Caco-2 (cell line): ENCODE data around the gene IQGAP2. TPM values are rescaled to one million over a fixed set of nuclear protein-coding genes. Genes with fewer than 3 reads are reported as not detected.
"Not testable (repeated sequence)": the region's sequence is repeated elsewhere in the genome, so short reads cannot be mapped to it uniquely, and the experiment has no call there.

Experiments used
- BruUV-seq: library from RNA; stranded (reverse); fragments of 400-500 nt; replicated peaks from 2 replicates; lab custom pipeline; 2021; lab: Mats Ljungman, UMichigan
- CTCF ChIA-PET: fragments of 300-600 bp; sonication (Branson Sonifier 250); formaldehyde crosslinking; loops from one replicate; lab custom pipeline; 2022; ENCODE audit warnings: antibody characterized with exemption; lab: Charles Lee
- POLR2A ChIA-PET: fragments of 300-600 bp; sonication (Branson Sonifier 250); formaldehyde crosslinking; loops from one replicate; lab custom pipeline; 2022; ENCODE audit warnings: antibody characterized with exemption; lab: Charles Lee
- DNase-seq, 2 experiments: peaks; one replicate each; pipeline versions ENCODE4 v3.0.0 to v3.0.0-alpha.2; 2020 to 2022
- H3K27me3 ChIP-seq: replicated peaks from 2 replicates; pipeline ENCODE4 v1.6.0; 2011; ENCODE audit warnings: low read length; ENCODE audit not compliant: control insufficient read depth, insufficient read depth
- H3K36me3 ChIP-seq: 2 replicates; pipeline ENCODE4 v1.5.1; 2011; ENCODE audit warnings: low read length; ENCODE audit not compliant: control insufficient read depth, insufficient read depth
- H3K4me1 ChIP-seq: fragments of 250-450 bp; sonication (Bioruptor Pico); 2 replicates; pipeline ENCODE4 v1.5.1; 2020; ENCODE audit warnings: mild to moderate bottlenecking
- H3K4me3 ChIP-seq: 2 replicates; pipeline ENCODE4 v1.5.1; 2011; ENCODE audit warnings: low read depth, mild to moderate bottlenecking, control low read depth, low read length
- H3K9me3 ChIP-seq: fragments of 250-450 bp; sonication (Bioruptor Pico); 2 replicates; pipeline ENCODE4 v1.5.1; 2020; ENCODE audit warnings: mild to moderate bottlenecking, moderate library complexity
- H3K27ac Mint-ChIP-seq: one replicate; pipeline ENCODE4 v1.8.0; 2022; ENCODE audit warnings: mixed read lengths; ENCODE audit not compliant: unreplicated experiment
- H3K27me3 Mint-ChIP-seq: one replicate; pipeline ENCODE4 v1.8.0; 2022; ENCODE audit warnings: mixed read lengths; ENCODE audit not compliant: insufficient read depth, unreplicated experiment
- H3K36me3 Mint-ChIP-seq: one replicate; pipeline ENCODE4 v1.8.0; 2022; ENCODE audit warnings: mild to moderate bottlenecking, mixed read lengths; ENCODE audit not compliant: insufficient read depth, unreplicated experiment
- H3K4me1 Mint-ChIP-seq: one replicate; pipeline ENCODE4 v1.8.0; 2022; ENCODE audit warnings: low read depth, mixed read lengths; ENCODE audit not compliant: unreplicated experiment
- H3K4me3 Mint-ChIP-seq: one replicate; pipeline ENCODE4 v1.8.0; 2022; ENCODE audit warnings: mild to moderate bottlenecking, moderate library complexity, mixed read lengths; ENCODE audit not compliant: unreplicated experiment
- H3K9me3 Mint-ChIP-seq: one replicate; pipeline ENCODE4 v1.8.0; 2022; ENCODE audit warnings: mixed read lengths; ENCODE audit not compliant: unreplicated experiment
- intact Hi-C: fragments of 100-400 bp; cut with micrococcal nuclease; formaldehyde crosslinking; loops from one replicate; pipeline ENCODE4 v1.10.0; 2022; ENCODE audit not compliant: unreplicated experiment
- total RNA-seq: library from RNA; stranded (reverse); gene quantifications from 2 replicates; pipeline ENCODE4 v1.2.3, GENCODE V29; 2022
- TF ChIP-seq, protein P1 (sequence below), 2 experiments: fragments of 200-600 bp in 1 of 2; IDR thresholded peaks; 1 replicate in 1 of 2; 2 replicates in 1 of 2; pipeline versions ENCODE4 v1.5.1 to v1.8.0; 2011 to 2022; ENCODE audit warnings: antibody characterized with exemption in 1 of 2, control low read depth in 1 of 2, inconsistent platforms in 1 of 2, low read depth in 1 of 2, low read length in 1 of 2, mild to moderate bottlenecking in 1 of 2, moderate library complexity in 1 of 2; ENCODE audit not compliant: insufficient read depth in 1 of 2, severe bottlenecking in 1 of 2, unreplicated experiment in 1 of 2

Gene IQGAP2
- total RNA-seq, 1 experiment from 2014 or later = 89.4 TPM

DNA sequence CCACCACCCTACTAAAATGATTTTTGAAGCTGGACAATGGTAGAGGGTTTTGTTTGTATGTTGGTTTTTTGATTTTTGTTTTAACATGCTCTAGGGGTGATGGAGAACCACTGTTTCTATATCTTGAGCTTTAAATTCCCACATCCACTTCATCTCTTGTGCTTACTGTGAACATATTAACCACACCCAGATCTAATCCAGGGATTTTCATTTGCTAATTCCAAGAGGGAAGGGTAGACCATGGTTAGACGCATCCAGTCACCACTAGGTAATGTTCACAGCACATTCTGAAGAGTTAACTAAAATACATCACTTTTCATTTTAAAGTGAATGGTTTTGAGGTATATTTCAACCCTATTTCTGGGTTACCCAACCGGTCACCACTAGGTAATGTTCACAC is 36.5 kb upstream of the IQGAP2 start:
- POLR2A ChIA-PET = no interaction called here

DNA sequence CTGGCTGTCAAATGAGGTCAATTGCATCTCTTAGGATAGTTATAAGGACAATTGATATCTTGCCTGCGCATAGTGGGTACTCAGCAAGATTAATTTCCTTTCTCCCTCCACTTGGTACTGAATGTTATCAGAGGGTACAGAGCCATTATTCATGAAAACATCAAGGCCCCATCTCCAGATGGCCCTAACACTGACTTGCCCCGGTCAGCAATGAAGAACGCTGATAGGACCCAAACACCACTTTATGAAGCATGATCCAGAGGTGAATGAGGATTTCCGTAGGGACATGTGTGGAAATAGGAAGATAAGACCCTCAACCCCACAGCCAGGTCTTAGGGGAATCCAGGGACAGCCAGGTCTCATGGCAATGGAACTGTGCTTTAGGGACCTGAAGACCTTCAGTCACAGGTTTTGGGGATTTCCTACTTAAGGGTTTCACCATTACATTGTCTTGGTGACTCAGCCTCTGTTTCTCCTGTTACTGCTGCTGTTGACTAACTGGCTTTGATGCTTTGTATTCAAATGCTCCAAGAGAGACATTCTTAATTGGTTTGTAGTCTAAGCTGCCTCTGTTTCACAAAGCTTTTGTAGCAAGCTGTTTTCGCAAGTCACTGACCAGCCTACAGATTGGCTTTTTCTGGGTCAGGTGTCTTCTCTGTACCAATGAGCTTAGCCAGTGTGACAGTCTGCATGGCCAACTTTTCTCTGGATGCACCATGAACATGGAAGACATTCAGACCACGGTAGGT is 35.3 kb upstream of the IQGAP2 start:
- ChIA-PET CTCF (no interaction called here), POLR2A (no interaction called here)
- no peak overlapping the region for H3K27ac Mint-ChIP-seq
- Histone ChIP-seq H3K4me1 (peaks cover 14% of the 10 kb centered on the region), H3K9me3 (no peaks in the 10 kb centered on the region), H3K4me3 (no peak overlapping the region), H3K27me3 (no peaks in the 10 kb centered on the region), H3K36me3 (no peaks in the 10 kb centered on the region)
- H3K4me1 Mint-ChIP-seq = peaks cover 24% of the 10 kb centered on the region
- no peak for DNase-seq
- peaks cover 12% of the 10 kb centered on the region for H3K9me3 Mint-ChIP-seq
- no TSS peak for BruUV-seq
- TF ChIP-seq, protein P1, sequence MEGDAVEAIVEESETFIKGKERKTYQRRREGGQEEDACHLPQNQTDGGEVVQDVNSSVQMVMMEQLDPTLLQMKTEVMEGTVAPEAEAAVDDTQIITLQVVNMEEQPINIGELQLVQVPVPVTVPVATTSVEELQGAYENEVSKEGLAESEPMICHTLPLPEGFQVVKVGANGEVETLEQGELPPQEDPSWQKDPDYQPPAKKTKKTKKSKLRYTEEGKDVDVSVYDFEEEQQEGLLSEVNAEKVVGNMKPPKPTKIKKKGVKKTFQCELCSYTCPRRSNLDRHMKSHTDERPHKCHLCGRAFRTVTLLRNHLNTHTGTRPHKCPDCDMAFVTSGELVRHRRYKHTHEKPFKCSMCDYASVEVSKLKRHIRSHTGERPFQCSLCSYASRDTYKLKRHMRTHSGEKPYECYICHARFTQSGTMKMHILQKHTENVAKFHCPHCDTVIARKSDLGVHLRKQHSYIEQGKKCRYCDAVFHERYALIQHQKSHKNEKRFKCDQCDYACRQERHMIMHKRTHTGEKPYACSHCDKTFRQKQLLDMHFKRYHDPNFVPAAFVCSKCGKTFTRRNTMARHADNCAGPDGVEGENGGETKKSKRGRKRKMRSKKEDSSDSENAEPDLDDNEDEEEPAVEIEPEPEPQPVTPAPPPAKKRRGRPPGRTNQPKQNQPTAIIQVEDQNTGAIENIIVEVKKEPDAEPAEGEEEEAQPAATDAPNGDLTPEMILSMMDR (IDR thresholded peaks at IDR 0.05; ENCODE audit: insufficient read depth in 1 of 2, low read depth in 1 of 2, low read length in 1 of 2, severe bottlenecking in 1 of 2, unreplicated experiment in 1 of 2) = no peak
- H3K4me3 Mint-ChIP-seq = no peak overlapping the region
- H3K27me3 Mint-ChIP-seq = no peaks in the 10 kb centered on the region
- peaks cover 5% of the 10 kb centered on the region for H3K36me3 Mint-ChIP-seq
- intact Hi-C loops = no loop called here

More for the DNA sequence above, 36.5 kb upstream of the IQGAP2 start:
- H3K27me3 Mint-ChIP-seq = no peaks in the 10 kb centered on the region
- peaks cover 12% of the 10 kb centered on the region for H3K4me1 Mint-ChIP-seq
- no peaks in the 10 kb centered on the region for H3K36me3 Mint-ChIP-seq
- CTCF ChIA-PET = interaction anchor here (0.8 kb wide), 1 partner anchor 26 kb away, joined by 13 read pairs; no protein-coding TSS in a partner anchor
- peaks cover 12% of the 10 kb centered on the region for H3K9me3 Mint-ChIP-seq
- Histone ChIP-seq H3K36me3 (no peaks in the 10 kb centered on the region), H3K4me3 (no peak overlapping the region), H3K9me3 (no peaks in the 10 kb centered on the region), H3K4me1 (peaks cover 4% of the 10 kb centered on the region; the same call in 1 of the 2 replicates), H3K27me3 (no peaks in the 10 kb centered on the region)
- no peak overlapping the region for H3K27ac Mint-ChIP-seq
- BruUV-seq = no TSS peak
- intact Hi-C loops = no loop called here
- no peak overlapping the region for H3K4me3 Mint-ChIP-seq
- TF ChIP-seq, protein P1 (IDR thresholded peaks at IDR 0.05; ENCODE audit: insufficient read depth in 1 of 2, low read depth in 1 of 2, low read length in 1 of 2, severe bottlenecking in 1 of 2, unreplicated experiment in 1 of 2) = no peak
- DNase-seq = no peak

DNA sequence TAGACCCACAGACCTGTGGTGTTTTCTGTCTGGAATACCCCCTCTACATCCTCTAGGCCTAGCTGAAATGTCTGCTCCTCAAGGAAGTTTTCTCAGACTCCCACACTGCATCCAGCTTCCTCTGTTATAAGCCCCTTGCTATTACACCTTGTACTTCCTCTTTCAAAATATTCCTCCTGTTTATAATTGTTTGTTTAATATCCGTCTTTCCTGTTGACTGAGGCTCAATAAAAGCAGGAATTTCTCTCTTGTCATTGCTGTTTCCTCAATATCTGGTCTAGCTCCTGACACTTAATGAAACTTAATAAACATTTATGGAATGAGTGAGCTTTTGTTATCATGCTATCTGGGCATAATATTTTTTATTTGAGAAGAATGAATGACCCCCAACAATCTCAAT is 34.1 kb upstream of the IQGAP2 start:
- Mint-ChIP-seq H3K27ac (peak overlapping the region; percentile 4), H3K27me3 (no peaks in the 10 kb centered on the region), H3K4me1 (peaks cover 27% of the 10 kb centered on the region), H3K4me3 (no peak overlapping the region), H3K36me3 (peaks cover 5% of the 10 kb centered on the region), H3K9me3 (peaks cover 12% of the 10 kb centered on the region)
- no TSS peak for BruUV-seq
- TF ChIP-seq, protein P1 (IDR thresholded peaks at IDR 0.05; ENCODE audit: insufficient read depth in 1 of 2, low read depth in 1 of 2, low read length in 1 of 2, severe bottlenecking in 1 of 2, unreplicated experiment in 1 of 2) = no peak
- no peaks in the 10 kb centered on the region for H3K36me3 ChIP-seq
- no peaks in the 10 kb centered on the region for H3K9me3 ChIP-seq
- no peak overlapping the region for H3K4me3 ChIP-seq
- no peaks in the 10 kb centered on the region for H3K27me3 ChIP-seq
- intact Hi-C loops = no loop called here
- no peak for DNase-seq
- ChIA-PET CTCF (no interaction called here), POLR2A (no interaction called here)
- peaks cover 18% of the 10 kb centered on the region for H3K4me1 ChIP-seq

DNA sequence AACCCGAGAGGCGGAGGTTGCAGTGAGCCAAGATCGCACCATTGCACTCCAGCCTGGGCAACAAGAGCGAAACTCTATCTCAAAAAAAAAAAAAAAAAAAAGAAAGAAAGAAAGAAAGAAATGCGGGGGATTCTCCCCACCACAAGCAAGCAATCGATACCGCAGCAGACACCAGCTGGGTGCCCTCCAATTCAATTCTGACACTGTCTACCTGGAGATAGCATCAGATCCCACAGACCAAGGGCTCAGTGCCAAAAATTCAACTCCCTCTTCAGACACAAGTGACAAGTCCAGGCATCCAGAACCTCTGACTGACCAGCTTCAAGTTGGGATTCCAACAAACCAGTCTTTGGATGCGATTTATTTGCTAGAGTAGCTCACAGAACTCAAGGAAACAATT is 33.4 kb upstream of the IQGAP2 start:
- H3K36me3 ChIP-seq, H3K4me3 ChIP-seq, H3K4me3 Mint-ChIP-seq, BruUV-seq, H3K27me3 ChIP-seq, intact Hi-C loops, DNase-seq, H3K27ac Mint-ChIP-seq, POLR2A ChIA-PET, CTCF ChIA-PET, H3K27me3 Mint-ChIP-seq, H3K9me3 ChIP-seq: not testable (repeated sequence)
- peaks cover 18% of the 10 kb centered on the region for H3K4me1 ChIP-seq
- Mint-ChIP-seq H3K9me3 (peaks cover 12% of the 10 kb centered on the region), H3K4me1 (peaks cover 32% of the 10 kb centered on the region), H3K36me3 (peaks cover 10% of the 10 kb centered on the region)
